ENCODE measurements around the gene APLP2.

DNA sequence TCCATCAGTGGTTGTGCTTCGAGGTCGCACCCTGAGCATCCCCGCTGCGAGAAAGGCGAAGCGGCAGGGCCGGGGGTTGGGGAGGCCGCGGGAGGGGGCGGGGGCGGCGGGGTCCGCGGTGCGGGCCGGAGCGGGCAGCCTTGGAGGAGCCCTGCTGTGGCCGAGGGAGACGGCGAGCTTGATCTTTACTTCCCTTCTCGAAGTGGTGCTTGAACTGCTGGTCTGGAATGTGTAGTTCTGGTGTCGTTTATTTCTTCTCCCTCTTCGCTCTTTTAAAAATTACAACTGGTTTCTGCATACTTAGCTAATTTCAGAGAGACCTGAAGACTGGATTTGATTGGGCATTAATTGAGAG lies 1.1 kb downstream of the APLP2 start:
- no peak for TF ChIP-seq EZH2 (IDR thresholded peaks at IDR 0.05; ENCODE audit: borderline replicate concordance, low read depth, low read length, severe bottlenecking)
- TF ChIP-seq, protein P1, sequence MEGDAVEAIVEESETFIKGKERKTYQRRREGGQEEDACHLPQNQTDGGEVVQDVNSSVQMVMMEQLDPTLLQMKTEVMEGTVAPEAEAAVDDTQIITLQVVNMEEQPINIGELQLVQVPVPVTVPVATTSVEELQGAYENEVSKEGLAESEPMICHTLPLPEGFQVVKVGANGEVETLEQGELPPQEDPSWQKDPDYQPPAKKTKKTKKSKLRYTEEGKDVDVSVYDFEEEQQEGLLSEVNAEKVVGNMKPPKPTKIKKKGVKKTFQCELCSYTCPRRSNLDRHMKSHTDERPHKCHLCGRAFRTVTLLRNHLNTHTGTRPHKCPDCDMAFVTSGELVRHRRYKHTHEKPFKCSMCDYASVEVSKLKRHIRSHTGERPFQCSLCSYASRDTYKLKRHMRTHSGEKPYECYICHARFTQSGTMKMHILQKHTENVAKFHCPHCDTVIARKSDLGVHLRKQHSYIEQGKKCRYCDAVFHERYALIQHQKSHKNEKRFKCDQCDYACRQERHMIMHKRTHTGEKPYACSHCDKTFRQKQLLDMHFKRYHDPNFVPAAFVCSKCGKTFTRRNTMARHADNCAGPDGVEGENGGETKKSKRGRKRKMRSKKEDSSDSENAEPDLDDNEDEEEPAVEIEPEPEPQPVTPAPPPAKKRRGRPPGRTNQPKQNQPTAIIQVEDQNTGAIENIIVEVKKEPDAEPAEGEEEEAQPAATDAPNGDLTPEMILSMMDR (IDR thresholded peaks at IDR 0.05; ENCODE audit: borderline replicate concordance, extremely low read depth, low read length, poor library complexity, severe bottlenecking), result no peak

Data from DND-41 (cell line).